HG02763 (cell line): ENCODE results near the gene EVL.

Experiments
- ATAC-seq: cut with Tn5 transposase; IDR thresholded peaks from one replicate; pipeline ENCODE4 v1.9.1; 2021; ENCODE audit warnings: mild to moderate bottlenecking, moderate library complexity; ENCODE audit not compliant: unreplicated experiment

EVL gene

GRCh38 chr14:100065942-100066574 lies 836 bp downstream of the EVL start:
- peak; percentile 37 for ATAC-seq

GRCh38 chr14:100066962-100067361 lies 1.7 kb downstream of the EVL start:
- no peak for ATAC-seq

GRCh38 chr14:100067481-100067880 lies 2.3 kb downstream of the EVL start:
- no peak for ATAC-seq

- peak; percentile 33 for ATAC-seq
These were observed 3.0 kb downstream of the EVL start for GRCh38 chr14:100067971-100068959.

- no peak for ATAC-seq
These were observed 4.1 kb downstream of the EVL start for GRCh38 chr14:100069161-100069800.

GRCh38 chr14:100070310-100070709 lies 5.1 kb downstream of the EVL start:
- ATAC-seq = no peak

- no peak for ATAC-seq
These were observed 6.3 kb downstream of the EVL start for GRCh38 chr14:100071545-100071944.

GRCh38 chr14:100072783-100073346 lies 7.6 kb downstream of the EVL start:
- ATAC-seq = no peak

GRCh38 chr14:100073576-100074430 lies 8.6 kb downstream of the EVL start:
- ATAC-seq = no peak

GRCh38 chr14:100074431-100075100 lies 9.3 kb downstream of the EVL start:
- no peak for ATAC-seq

GRCh38 chr14:100075681-100076080 lies 10.5 kb downstream of the EVL start:
- no peak for ATAC-seq

GRCh38 chr14:100076133-100076532 lies 10.9 kb downstream of the EVL start:
- ATAC-seq = no peak

GRCh38 chr14:100076606-100077005 lies 11.4 kb downstream of the EVL start:
- no peak for ATAC-seq

GRCh38 chr14:100077441-100077840 lies 12.2 kb downstream of the EVL start:
- no peak for ATAC-seq

- ATAC-seq = no peak
These were observed 13.1 kb downstream of the EVL start for GRCh38 chr14:100078216-100078803.

GRCh38 chr14:100078997-100079725 lies 13.9 kb downstream of the EVL start:
- peak; percentile 39 for ATAC-seq

- no peak for ATAC-seq
These were observed 14.4 kb downstream of the EVL start for GRCh38 chr14:100079726-100080005.

GRCh38 chr14:100080206-100080605 lies 15.0 kb downstream of the EVL start:
- no peak for ATAC-seq
